Endothelial cell of umbilical vein (primary cell): ENCODE data around the gene GTPBP3. TPM values are rescaled to one million over a fixed set of nuclear protein-coding genes. Genes with fewer than 3 reads are reported as not detected.

Experiments used
- BruUV-seq: library from RNA; stranded (reverse); fragments of 400-500 nt; replicated peaks from 2 replicates; lab custom pipeline; 2021; lab: Mats Ljungman, UMichigan
- CTCF ChIA-PET: fragments of 300-600, 350-600 bp; sonication (Branson Sonifier 250); formaldehyde crosslinking; loops from one replicate; lab custom pipeline; 2021; ENCODE audit warnings: antibody characterized with exemption, inconsistent platforms; lab: Charles Lee
- POLR2A ChIA-PET: fragments of 300-600, 350-600 bp; sonication (Branson Sonifier 250); formaldehyde crosslinking; loops from one replicate; lab custom pipeline; 2021; ENCODE audit warnings: antibody characterized with exemption, inconsistent platforms; lab: Charles Lee
- DNase-seq: peaks from one replicate; pipeline ENCODE4 v3.0.0-alpha.2; 2011; ENCODE audit warnings: low read depth, low spot score
- FAIRE-seq: peaks from 2 replicates; lab custom pipeline; 2011; peaks lifted over from hg19 to GRCh38; lab: Jason Lieb, UNC
- H2AFZ ChIP-seq: 2 replicates; pipeline ENCODE4 v1.6.0; 2012; ENCODE audit warnings: low read depth, low read length, control low read depth, inconsistent platforms
- H3K27ac ChIP-seq: 2 replicates; pipeline ENCODE4 v1.5.1; 2011; ENCODE audit warnings: low read depth, mild to moderate bottlenecking, control low read depth, low read length, moderate library complexity; ENCODE audit not compliant: insufficient read depth
- H3K27me3 ChIP-seq, 2 experiments: 2 replicates each; pipeline versions ENCODE4 v1.6.0 to v1.6.1; 2011; ENCODE audit warnings: low read length in 2 of 2, mixed read lengths in 1 of 2; ENCODE audit not compliant: control insufficient read depth in 2 of 2, insufficient read depth in 2 of 2
- H3K36me3 ChIP-seq, 2 experiments: 2 replicates in 1 of 2; 3 replicates in 1 of 2; pipeline ENCODE4 v1.5.1; 2011; ENCODE audit warnings: low read length in 2 of 2, mild to moderate bottlenecking in 1 of 2, moderate library complexity in 1 of 2; ENCODE audit not compliant: control insufficient read depth in 2 of 2, insufficient read depth in 2 of 2; ENCODE audit errors: extremely low read depth in 1 of 2
- H3K4me1 ChIP-seq: 3 replicates; pipeline ENCODE4 v1.5.1; 2011; ENCODE audit warnings: mild to moderate bottlenecking, low read length; ENCODE audit not compliant: control insufficient read depth, insufficient read depth; ENCODE audit errors: extremely low read depth
- H3K4me2 ChIP-seq: 2 replicates; pipeline ENCODE4 v1.6.1; 2011; ENCODE audit warnings: low read length, control low read depth, mixed read lengths; ENCODE audit not compliant: insufficient read depth
- H3K4me3 ChIP-seq, 3 experiments: fragments of 200-600 bp in 1 of 3; sonication (generic), shearing (Covaris generic) in 1 of 3; replicated peaks in 1 of 3; 2 replicates each; pipeline ENCODE4 v1.5.1; 2011 to 2016; ENCODE audit warnings: control low read depth in 3 of 3, low read length in 3 of 3, mild to moderate bottlenecking in 2 of 3, inconsistent platforms in 1 of 3, low read depth in 1 of 3, moderate library complexity in 1 of 3; ENCODE audit not compliant: insufficient read depth in 1 of 3
- H3K79me2 ChIP-seq: 2 replicates; pipeline ENCODE4 v1.6.0; 2012; ENCODE audit warnings: low read length, inconsistent platforms; ENCODE audit not compliant: control insufficient read depth, insufficient read depth
- H3K9ac ChIP-seq: replicated peaks from 2 replicates; pipeline ENCODE3; 2011; ENCODE audit warnings: low read length, control low read depth; ENCODE audit not compliant: insufficient read depth; ENCODE audit errors: extremely low read depth
- H3K9me1 ChIP-seq: replicated peaks from 3 replicates; pipeline ENCODE4 v1.6.0; 2011; ENCODE audit warnings: mild to moderate bottlenecking, low read length; ENCODE audit not compliant: control insufficient read depth, insufficient read depth; ENCODE audit errors: extremely low read depth
- H3K9me3 ChIP-seq: replicated peaks from 2 replicates; pipeline ENCODE4 v1.5.1; 2012; ENCODE audit warnings: low read length, inconsistent platforms; ENCODE audit not compliant: control insufficient read depth, insufficient read depth
- H4K20me1 ChIP-seq: replicated peaks from 2 replicates; pipeline ENCODE3; 2011; ENCODE audit warnings: mild to moderate bottlenecking, low read length; ENCODE audit not compliant: control insufficient read depth, insufficient read depth; ENCODE audit errors: extremely low read depth
- EZH2 ChIP-seq: IDR thresholded peaks from 2 replicates; pipeline ENCODE4 v1.6.1; 2012; ENCODE audit warnings: borderline replicate concordance, low read depth, mild to moderate bottlenecking, moderate library complexity, low read length, inconsistent platforms; ENCODE audit not compliant: severe bottlenecking
- FOS ChIP-seq: IDR thresholded peaks from 2 replicates; pipeline ENCODE4 v1.6.1; 2011; ENCODE audit warnings: mild to moderate bottlenecking, low read length, moderate library complexity, borderline replicate concordance; ENCODE audit not compliant: insufficient read depth
- GATA2 ChIP-seq: IDR thresholded peaks from 2 replicates; pipeline ENCODE4 v1.7.0; 2011; ENCODE audit warnings: low read depth, mild to moderate bottlenecking, moderate library complexity, mixed read lengths, low read length; ENCODE audit not compliant: insufficient read length, insufficient read depth
- JUN ChIP-seq: IDR thresholded peaks from 2 replicates; pipeline ENCODE4 v1.6.1; 2011; ENCODE audit warnings: borderline replicate concordance, low read depth; ENCODE audit not compliant: insufficient read length, insufficient read depth
- MYC ChIP-seq: IDR thresholded peaks from one replicate; pipeline ENCODE4 v1.6.1; 2011; ENCODE audit warnings: mild to moderate bottlenecking, low read depth, low read length
- POLR2A ChIP-seq: IDR thresholded peaks from 2 replicates; pipeline ENCODE4 v1.6.1; 2012; ENCODE audit warnings: low read depth, mild to moderate bottlenecking, control low read depth, low read length
- POLR2AphosphoS5 ChIP-seq: IDR thresholded peaks from 2 replicates; pipeline ENCODE4 v1.6.1; 2012; ENCODE audit warnings: low read depth, mild to moderate bottlenecking, control low read depth, low read length, moderate library complexity; ENCODE audit not compliant: insufficient read depth
- dilution Hi-C: fragments of 300-500 bp; cut with MboI; formaldehyde crosslinking; loops from one replicate; pipeline ENCODE4 v1.15.0; 2019; ENCODE audit warnings: low sequenced_read_pairs; ENCODE audit not compliant: extremely low pct_ligation_motif_present
- intact Hi-C: fragments of 100-400 bp; cut with micrococcal nuclease; formaldehyde crosslinking; loops from one replicate; pipeline ENCODE4 v1.10.0; 2022
- polyA plus RNA-seq, 4 experiments: library from polyadenylated mRNA; depleted of rRNA in 3 of 4; stranded (reverse) in 3 of 4; unstranded in 1 of 4; fragments of >200 nt; gene quantifications; 2 replicates each; pipeline versions ENCODE4 v1.2.1 to v1.2.3, GENCODE V29; 2011 to 2012; ENCODE audit warnings: missing spikeins in 1 of 4
- total RNA-seq: library from RNA; stranded (reverse); gene quantifications from 2 replicates; pipeline ENCODE4 v1.2.3, GENCODE V29; 2021
- TF ChIP-seq, protein P1 (sequence below), 2 donors: IDR thresholded peaks; 1 replicate in 1 of 2; 2 replicates in 1 of 2; pipeline ENCODE4 v1.5.1; 2011; ENCODE audit warnings: low read length in 2 of 2, mild to moderate bottlenecking in 2 of 2, moderate library complexity in 2 of 2, control low read depth in 1 of 2, inconsistent platforms in 1 of 2, low read depth in 1 of 2; ENCODE audit not compliant: insufficient read depth in 1 of 2; ENCODE audit errors: extremely low read depth in 1 of 2
- TF ChIP-seq, protein P2 (sequence below): IDR thresholded peaks from 2 replicates; pipeline ENCODE4 v1.6.1; 2011; ENCODE audit not compliant: insufficient read depth, insufficient read length

GTPBP3 gene
- total and polyA plus RNA-seq, 2 donors (not counting 3 experiments of a cell fraction or from before 2014, with no cell fraction given) = 12.7 to 34.7 TPM

DNA sequence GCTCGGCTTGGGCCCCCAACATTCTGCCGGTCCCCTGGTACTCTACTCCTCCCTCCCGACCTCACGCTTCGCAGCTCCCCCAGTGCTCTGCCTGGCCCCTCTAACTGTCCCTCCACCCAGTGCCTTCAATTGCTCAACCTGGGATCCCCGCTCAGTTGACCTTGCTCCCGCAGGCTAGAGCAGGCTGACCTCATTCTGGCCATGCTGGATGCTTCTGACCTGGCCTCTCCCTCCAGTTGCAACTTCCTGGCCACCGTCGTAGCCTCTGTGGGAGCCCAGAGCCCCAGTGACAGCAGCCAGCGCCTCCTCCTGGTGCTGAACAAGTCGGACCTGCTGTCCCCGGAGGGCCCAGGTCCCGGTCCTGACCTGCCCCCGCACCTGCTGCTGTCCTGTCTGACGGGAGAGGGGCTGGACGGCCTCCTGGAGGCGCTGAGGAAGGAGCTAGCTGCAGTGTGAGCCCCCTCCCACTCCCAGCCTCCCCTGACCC lies 3.6 kb downstream of the GTPBP3 start:
- Histone ChIP-seq H3K36me3 (no peaks in the 10 kb centered on the region), H3K9ac (no peak overlapping the region), H3K79me2 (peaks cover 4% of the 10 kb centered on the region), H3K27me3 (no peaks in the 10 kb centered on the region), H3K9me3 (no peaks in the 10 kb centered on the region), H2AFZ (no peak overlapping the region), H3K4me1 (peaks cover 10% of the 10 kb centered on the region), H3K4me2 (no peak overlapping the region), H3K27ac (no peak overlapping the region), H4K20me1 (no peaks in the 10 kb centered on the region), H3K9me1 (no peaks in the 10 kb centered on the region), H3K4me3 (no peak overlapping the region)
- TF ChIP-seq, protein P1, sequence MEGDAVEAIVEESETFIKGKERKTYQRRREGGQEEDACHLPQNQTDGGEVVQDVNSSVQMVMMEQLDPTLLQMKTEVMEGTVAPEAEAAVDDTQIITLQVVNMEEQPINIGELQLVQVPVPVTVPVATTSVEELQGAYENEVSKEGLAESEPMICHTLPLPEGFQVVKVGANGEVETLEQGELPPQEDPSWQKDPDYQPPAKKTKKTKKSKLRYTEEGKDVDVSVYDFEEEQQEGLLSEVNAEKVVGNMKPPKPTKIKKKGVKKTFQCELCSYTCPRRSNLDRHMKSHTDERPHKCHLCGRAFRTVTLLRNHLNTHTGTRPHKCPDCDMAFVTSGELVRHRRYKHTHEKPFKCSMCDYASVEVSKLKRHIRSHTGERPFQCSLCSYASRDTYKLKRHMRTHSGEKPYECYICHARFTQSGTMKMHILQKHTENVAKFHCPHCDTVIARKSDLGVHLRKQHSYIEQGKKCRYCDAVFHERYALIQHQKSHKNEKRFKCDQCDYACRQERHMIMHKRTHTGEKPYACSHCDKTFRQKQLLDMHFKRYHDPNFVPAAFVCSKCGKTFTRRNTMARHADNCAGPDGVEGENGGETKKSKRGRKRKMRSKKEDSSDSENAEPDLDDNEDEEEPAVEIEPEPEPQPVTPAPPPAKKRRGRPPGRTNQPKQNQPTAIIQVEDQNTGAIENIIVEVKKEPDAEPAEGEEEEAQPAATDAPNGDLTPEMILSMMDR (IDR thresholded peaks at IDR 0.05; ENCODE audit: extremely low read depth in 1 of 2, insufficient read depth in 1 of 2, low read depth in 1 of 2, low read length in 2 of 2) = no peak
- TF ChIP-seq JUN = no peak
- TF ChIP-seq, protein P2, sequence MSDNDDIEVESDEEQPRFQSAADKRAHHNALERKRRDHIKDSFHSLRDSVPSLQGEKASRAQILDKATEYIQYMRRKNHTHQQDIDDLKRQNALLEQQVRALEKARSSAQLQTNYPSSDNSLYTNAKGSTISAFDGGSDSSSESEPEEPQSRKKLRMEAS = no peak
- TF ChIP-seq FOS = no peak
- no peak for TF ChIP-seq EZH2
- TF ChIP-seq POLR2A = no peak
- TF ChIP-seq POLR2AphosphoS5 = no peak
- TF ChIP-seq MYC = no peak
- TF ChIP-seq GATA2 = no peak
- FAIRE-seq (no peak), DNase-seq (no peak)
- BruUV-seq = no TSS peak
- intact Hi-C loops = no loop called here
- POLR2A ChIA-PET = no interaction called here
- dilution Hi-C loops = no loop called here
- CTCF ChIA-PET = interaction anchor here (3.8 kb wide), 1 partner anchor 45 kb away, joined by 18 read pairs; no protein-coding TSS in a partner anchor
